ENCODE measurements around the gene KCNQ5. TPM values are rescaled to one million over a fixed set of nuclear protein-coding genes. Genes with fewer than 3 reads are reported as not detected.
A peak's percentile ranks its signal among the peaks of the same experiment; 100 is the strongest.

The KCNQ5 gene
- total RNA-seq, 6 experiments from 2014 or later, result 16.3 to 35.5 (median 20.2) TPM

GRCh38 chr6:73194744-73195143 lies 572.9 kb downstream of the KCNQ5 start:
- Mint-ChIP-seq H3K9me3 (no peaks in the 10 kb centered on the region), H3K4me1 (ENCODE audit: low read depth) (no peaks in the 10 kb centered on the region)
- no peak for TF ChIP-seq CTCF (IDR thresholded peaks at IDR 0.05)

GRCh38 chr6:73200247-73200646 lies 578.4 kb downstream of the KCNQ5 start:
- no peak for TF ChIP-seq CTCF (IDR thresholded peaks at IDR 0.05)
- H3K9me3 Mint-ChIP-seq, result no peaks in the 10 kb centered on the region
- H3K27ac Mint-ChIP-seq, result no peak overlapping the region
- H3K4me1 Mint-ChIP-seq (ENCODE audit: low read depth), result peaks cover 21% of the 10 kb centered on the region
- H3K4me3 Mint-ChIP-seq, result no peak overlapping the region
- H3K36me3 Mint-ChIP-seq (ENCODE audit: low read depth), result peaks cover 7% of the 10 kb centered on the region
- no peaks in the 10 kb centered on the region; the same call in 1 of the 2 replicates for H3K27me3 Mint-ChIP-seq (ENCODE audit: insufficient read depth)
- no peak for DNase-seq

More at GRCh38 chr6:73194744-73195143, 572.9 kb downstream of the KCNQ5 start:
- no peak overlapping the region for H3K4me3 Mint-ChIP-seq
- H3K27me3 Mint-ChIP-seq (ENCODE audit: insufficient read depth), result no peaks in the 10 kb centered on the region
- DNase-seq, result no peak
- no peak overlapping the region for H3K27ac Mint-ChIP-seq
- H3K36me3 Mint-ChIP-seq (ENCODE audit: low read depth), result peaks cover 16% of the 10 kb centered on the region

- no peak for TF ChIP-seq CTCF (IDR thresholded peaks at IDR 0.05)
- Mint-ChIP-seq H3K9me3 (no peaks in the 10 kb centered on the region), H3K27me3 (ENCODE audit: insufficient read depth) (no peaks in the 10 kb centered on the region; the same call in 1 of the 2 replicates), H3K27ac (no peak overlapping the region), H3K4me3 (no peak overlapping the region), H3K36me3 (ENCODE audit: low read depth) (peaks cover 7% of the 10 kb centered on the region), H3K4me1 (ENCODE audit: low read depth) (peaks cover 21% of the 10 kb centered on the region)
- peak; percentile 18 for DNase-seq
Observed at GRCh38 chr6:73200735-73201134, 578.9 kb downstream of the KCNQ5 start.

- DNase-seq, result no peak
- no peak for TF ChIP-seq CTCF (IDR thresholded peaks at IDR 0.05)
- H3K27ac Mint-ChIP-seq, result no peak overlapping the region
- H3K4me3 Mint-ChIP-seq, result no peak overlapping the region
- H3K4me1 Mint-ChIP-seq (ENCODE audit: low read depth), result peaks cover 21% of the 10 kb centered on the region
- no peaks in the 10 kb centered on the region; the same call in 1 of the 2 replicates for H3K27me3 Mint-ChIP-seq (ENCODE audit: insufficient read depth)
- no peaks in the 10 kb centered on the region for H3K36me3 Mint-ChIP-seq (ENCODE audit: low read depth)
- no peaks in the 10 kb centered on the region for H3K9me3 Mint-ChIP-seq
Observed at GRCh38 chr6:73203098-73203497, 581.2 kb downstream of the KCNQ5 start.

- Mint-ChIP-seq H3K4me1 (ENCODE audit: low read depth) (peaks cover 21% of the 10 kb centered on the region), H3K27me3 (ENCODE audit: insufficient read depth) (no peaks in the 10 kb centered on the region; the same call in 1 of the 2 replicates), H3K27ac (no peak overlapping the region), H3K9me3 (no peaks in the 10 kb centered on the region), H3K4me3 (no peak overlapping the region), H3K36me3 (ENCODE audit: low read depth) (no peaks in the 10 kb centered on the region)
- TF ChIP-seq CTCF (IDR thresholded peaks at IDR 0.05), result no peak
- DNase-seq, result no peak
Observed at GRCh38 chr6:73204252-73204651, 582.4 kb downstream of the KCNQ5 start.

Measured in HFFc6 (cell line).